IMR-90 (cell line): Measurements from ENCODE around the gene CD40LG. TPM values are rescaled to one million over a fixed set of nuclear protein-coding genes. Genes with fewer than 3 reads are reported as not detected.

Source experiments
- ATAC-seq: fragments of 200-7000 bp; cut with Tn5 transposase; 2 replicates; pipeline ENCODE4 v1.9.1; 2020; ENCODE audit warnings: low read depth, mild to moderate bottlenecking, moderate library complexity
- BruUV-seq: library from RNA; stranded (reverse); fragments of 400-500 nt; replicated peaks from 2 replicates; lab custom pipeline; 2021; lab: Mats Ljungman, UMichigan
- CTCF ChIA-PET: fragments of 300-600 bp; formaldehyde crosslinking; extraction: SDS; loops from one replicate; lab custom pipeline; 2021; ENCODE audit warnings: antibody characterized with exemption; lab: Yijun Ruan, JAX
- POLR2A ChIA-PET: fragments of 300-600 bp; sonication (Branson Sonifier 250); formaldehyde crosslinking; loops from one replicate; lab custom pipeline; 2022; ENCODE audit warnings: antibody characterized with exemption; ENCODE audit not compliant: unreplicated experiment; lab: Charles Lee
- DNase-seq: peaks from one replicate; pipeline ENCODE4 v3.0.0; 2013
- H2AFZ ChIP-seq: replicated peaks from 2 replicates; pipeline ENCODE3; 2013; ENCODE audit warnings: low read length, mild to moderate bottlenecking; ENCODE audit not compliant: poor library complexity
- H2AK5ac ChIP-seq: 2 replicates; pipeline ENCODE4 v1.6.1; 2013; ENCODE audit warnings: low read depth, low read length, inconsistent platforms
- H2AK9ac ChIP-seq: replicated peaks from 2 replicates; pipeline ENCODE3; 2013; ENCODE audit warnings: mild to moderate bottlenecking, low read depth, low read length, moderate library complexity; ENCODE audit not compliant: poor library complexity
- H2BK120ac ChIP-seq: 2 replicates; pipeline ENCODE4 v1.6.1; 2013; ENCODE audit warnings: low read depth, low read length, inconsistent platforms
- H2BK15ac ChIP-seq: 3 replicates; pipeline ENCODE4 v1.6.1; 2013; ENCODE audit warnings: low read depth, low read length, inconsistent platforms
- H2BK20ac ChIP-seq: 2 replicates; pipeline ENCODE4 v1.6.1; 2013; ENCODE audit warnings: low read depth, mild to moderate bottlenecking, inconsistent platforms, low read length, moderate library complexity
- H2BK5ac ChIP-seq: 2 replicates; pipeline ENCODE4 v1.6.1; 2013; ENCODE audit warnings: mild to moderate bottlenecking, low read depth, low read length, inconsistent platforms; ENCODE audit not compliant: poor library complexity, severe bottlenecking
- H3K14ac ChIP-seq: replicated peaks from 2 replicates; pipeline ENCODE4 v1.6.1; 2013; ENCODE audit warnings: low read depth, low read length, inconsistent platforms
- H3K18ac ChIP-seq: 2 replicates; pipeline ENCODE4 v1.6.1; 2013; ENCODE audit warnings: low read depth, low read length, control low read depth
- H3K23ac ChIP-seq: 2 replicates; pipeline ENCODE4 v1.6.1; 2013; ENCODE audit warnings: low read depth, low read length, inconsistent platforms
- H3K27ac ChIP-seq: 2 replicates; pipeline ENCODE4 v1.5.1; 2013; ENCODE audit warnings: mild to moderate bottlenecking, control low read depth, low read length; ENCODE audit not compliant: insufficient read depth
- H3K27me3 ChIP-seq: 2 replicates; pipeline ENCODE4 v1.6.1; 2013; ENCODE audit warnings: low read length; ENCODE audit not compliant: control insufficient read depth, insufficient read depth
- H3K36me3 ChIP-seq: 2 replicates; pipeline ENCODE4 v1.6.1; 2013; ENCODE audit warnings: low read length, mixed read lengths; ENCODE audit not compliant: control insufficient read depth, insufficient read depth
- H3K4ac ChIP-seq: 2 replicates; pipeline ENCODE4 v1.6.1; 2013; ENCODE audit warnings: low read depth, low read length, inconsistent platforms
- H3K4me1 ChIP-seq: 2 replicates; pipeline ENCODE4 v1.6.1; 2013; ENCODE audit warnings: low read length, mixed read lengths; ENCODE audit not compliant: control insufficient read depth, insufficient read depth
- H3K4me2 ChIP-seq: 2 replicates; pipeline ENCODE4 v1.6.1; 2013; ENCODE audit warnings: low read depth, mild to moderate bottlenecking, control low read depth, low read length, moderate library complexity
- H3K4me3 ChIP-seq: 2 replicates; pipeline ENCODE4 v1.5.1; 2013; ENCODE audit warnings: low read depth, mild to moderate bottlenecking, control low read depth, low read length, moderate library complexity; ENCODE audit not compliant: insufficient read depth
- H3K56ac ChIP-seq: 2 replicates; pipeline ENCODE4 v1.6.1; 2013; ENCODE audit warnings: low read length, inconsistent platforms; ENCODE audit not compliant: insufficient read depth; ENCODE audit errors: extremely low read depth
- H3K79me1 ChIP-seq, 2 experiments: 2 replicates each; pipeline ENCODE4 v1.6.1; 2013; ENCODE audit warnings: low read length in 2 of 2, inconsistent platforms in 1 of 2, low read depth in 1 of 2
- H3K9ac ChIP-seq: 2 replicates; pipeline ENCODE4 v1.6.1; 2013; ENCODE audit warnings: low read depth, low read length, control low read depth
- H3K9me1 ChIP-seq: 2 replicates; pipeline ENCODE4 v1.6.1; 2013; ENCODE audit warnings: low read length, inconsistent platforms; ENCODE audit not compliant: insufficient read depth
- H3K9me3 ChIP-seq: 2 replicates; pipeline ENCODE4 v1.6.1; 2013; ENCODE audit warnings: low read length; ENCODE audit not compliant: control insufficient read depth, insufficient read depth
- H4K20me1 ChIP-seq: 2 replicates; pipeline ENCODE4 v1.6.1; 2013; ENCODE audit warnings: low read length, inconsistent platforms; ENCODE audit not compliant: insufficient read depth
- H4K5ac ChIP-seq: 2 replicates; pipeline ENCODE4 v1.6.1; 2013; ENCODE audit warnings: mild to moderate bottlenecking, low read depth, low read length, control low read depth
- H4K8ac ChIP-seq, 2 experiments: 2 replicates each; pipeline ENCODE4 v1.6.1; 2013; ENCODE audit warnings: low read depth in 2 of 2, low read length in 2 of 2, control low read depth in 1 of 2, inconsistent platforms in 1 of 2
- H4K91ac ChIP-seq: 2 replicates; pipeline ENCODE4 v1.6.1; 2013; ENCODE audit warnings: low read depth, low read length, inconsistent platforms; ENCODE audit not compliant: insufficient read depth
- BHLHE40 ChIP-seq: fragments of 150-350 bp; IDR thresholded peaks from 2 replicates; pipeline ENCODE4 v1.6.1; 2016; ENCODE audit warnings: mild to moderate bottlenecking, low read depth, low read length
- CEBPB ChIP-seq: IDR thresholded peaks from 2 replicates; pipeline ENCODE4 v1.6.1; 2012; ENCODE audit warnings: low read depth, low read length, improper control_type of control experiment
- CHD1 ChIP-seq: IDR thresholded peaks from 2 replicates; pipeline ENCODE4 v1.6.1; 2012; ENCODE audit warnings: low read depth, low read length, improper control_type of control experiment
- CTCF ChIP-seq: conservative IDR thresholded peaks from 2 replicates; pipeline ENCODE4 v1.5.1; 2012; ENCODE audit warnings: mild to moderate bottlenecking, low read depth, low read length, improper control_type of control experiment
- ELK1 ChIP-seq: fragments of 150-350 bp; IDR thresholded peaks from 2 replicates; pipeline ENCODE4 v1.6.1; 2016; ENCODE audit warnings: low read depth, mild to moderate bottlenecking, low read length, moderate library complexity, borderline replicate concordance
- FOS ChIP-seq: fragments of 150-350 bp; IDR thresholded peaks from 2 replicates; pipeline ENCODE4 v1.6.1; 2016; ENCODE audit warnings: low read depth, low read length
- MAFK ChIP-seq: IDR thresholded peaks from 2 replicates; pipeline ENCODE4 v1.6.1; 2012; ENCODE audit warnings: low read depth, low read length, improper control_type of control experiment
- MAZ ChIP-seq: IDR thresholded peaks from 2 replicates; pipeline ENCODE4 v1.6.1; 2012; ENCODE audit warnings: low read depth, mild to moderate bottlenecking, low read length, improper control_type of control experiment, moderate library complexity, borderline replicate concordance
- MXI1 ChIP-seq: IDR thresholded peaks from 2 replicates; pipeline ENCODE4 v1.6.1; 2012; ENCODE audit warnings: low read depth, mild to moderate bottlenecking, low read length, moderate library complexity, borderline replicate concordance
- NFE2L2 ChIP-seq: fragments of 150-350 bp; IDR thresholded peaks from 2 replicates; pipeline ENCODE4 v1.6.1; 2016; ENCODE audit warnings: low read depth, mild to moderate bottlenecking, low read length
- POLR2A ChIP-seq: IDR thresholded peaks from 2 replicates; pipeline ENCODE4 v1.6.1; 2012; ENCODE audit warnings: mild to moderate bottlenecking, low read depth, low read length
- RAD21 ChIP-seq: IDR thresholded peaks from 2 replicates; pipeline ENCODE4 v1.6.1; 2012; ENCODE audit warnings: low read length, improper control_type of control experiment
- RCOR1 ChIP-seq: IDR thresholded peaks from 2 replicates; pipeline ENCODE4 v1.6.1; 2012; ENCODE audit warnings: mild to moderate bottlenecking, low read length, improper control_type of control experiment; ENCODE audit not compliant: insufficient replicate concordance
- RFX5 ChIP-seq: IDR thresholded peaks from 2 replicates; pipeline ENCODE4 v1.8.0; 2012; ENCODE audit warnings: low read depth, mild to moderate bottlenecking, low read length, moderate library complexity
- SMC3 ChIP-seq: fragments of 150-350 bp; IDR thresholded peaks from 2 replicates; pipeline ENCODE4 v1.6.1; 2016; ENCODE audit warnings: low read depth, mild to moderate bottlenecking, antibody characterized with exemption, low read length, moderate library complexity
- USF2 ChIP-seq: fragments of 150-350 bp; IDR thresholded peaks from 2 replicates; pipeline ENCODE4 v1.6.1; 2017; ENCODE audit warnings: mild to moderate bottlenecking, antibody characterized with exemption, low read length, low read depth
- WGBS, 2 experiments: methylation state at CpG; one replicate each; pipeline versions ENCODE4 v1.1.5 to v1.1.7; 2013; ENCODE audit warnings: missing lambda C conversion rate in 2 of 2; ENCODE audit not compliant: insufficient read length in 1 of 2; ENCODE audit errors: extremely low coverage in 2 of 2; 5-methylcytosine and 5-hydroxymethylcytosine counted together
- dilution Hi-C: fragments of 300-500 bp; cut with HindIII; formaldehyde crosslinking; loops from one replicate; pipeline ENCODE4 v1.14.3; 2018; ENCODE audit warnings: low sequenced_read_pairs; ENCODE audit not compliant: unreplicated experiment
- in situ Hi-C: fragments of 300-500 bp; cut with MboI; formaldehyde crosslinking; loops from 3 replicates; pipeline ENCODE4 v1.14.3; 2019; ENCODE audit warnings: low sequenced_read_pairs, inconsistent platforms, mixed read lengths
- intact Hi-C: fragments of 100-400 bp; cut with micrococcal nuclease; formaldehyde crosslinking; loops from 2 replicates; pipeline ENCODE4 v1.10.0; 2022
- polyA plus RNA-seq, 3 experiments: library from polyadenylated mRNA; depleted of rRNA; stranded (reverse); fragments of >200 nt; gene quantifications; 2 replicates each; pipeline ENCODE4 v1.2.3, GENCODE V29; 2012; ENCODE audit warnings: low replicate concordance in 1 of 3
- total RNA-seq: library from RNA; depleted of rRNA; stranded (reverse); fragments of >200 nt; gene quantifications from 2 replicates; pipeline ENCODE4 v1.2.3, GENCODE V29; 2012

CD40LG gene
- total and polyA plus RNA-seq, 2 of the 4 experiments (the other 2 are of a cell fraction), result not detected

- Histone ChIP-seq H3K23ac (no peak overlapping the region), H3K4me2 (no peak overlapping the region), H2BK5ac (no peak overlapping the region), H2AK9ac (no peak overlapping the region), H3K4me1 (no peaks in the 10 kb centered on the region), H3K4ac (no peak overlapping the region), H4K5ac (no peak overlapping the region), H2BK20ac (no peak overlapping the region), H3K18ac (no peak overlapping the region), H3K27me3 (peaks cover 2% of the 10 kb centered on the region; the same call in 1 of the 2 replicates), H4K20me1 (no peaks in the 10 kb centered on the region), H2AFZ (no peak overlapping the region), H3K4me3 (no peak overlapping the region), H2BK120ac (no peak overlapping the region), H3K9ac (no peak overlapping the region), H3K79me1 (no peaks in the 10 kb centered on the region), H3K56ac (no peak overlapping the region), H3K36me3 (no peaks in the 10 kb centered on the region), H3K9me1 (no peaks in the 10 kb centered on the region), H4K8ac (no peak overlapping the region), H2AK5ac (no peak overlapping the region), H3K9me3 (no peaks in the 10 kb centered on the region), H3K14ac (no peak overlapping the region), H3K27ac (no peak overlapping the region), H4K91ac (no peak overlapping the region), H2BK15ac (no peak overlapping the region)
- intact Hi-C loops, result no loop called here
- DNase-seq (no peak), ATAC-seq (no peak)
- WGBS, 2 experiments, result no CpG with 5 or more reads among the region's 1 CpG
- dilution Hi-C loops, result no loop called here
- TF ChIP-seq NFE2L2 (no peak), CHD1 (no peak), FOS (no peak), POLR2A (no peak), SMC3 (no peak), RAD21 (no peak), BHLHE40 (no peak), RFX5 (no peak), ELK1 (no peak), RCOR1 (no peak), CTCF (no peak), MXI1 (no peak), MAFK (no peak), USF2 (no peak), MAZ (no peak), CEBPB (no peak)
- no TSS peak for BruUV-seq
- in situ Hi-C loops, result no loop called here
- CTCF ChIA-PET, result no interaction called here
- POLR2A ChIA-PET, result no interaction called here
These were observed 4.7 kb upstream of the CD40LG start for GRCh38 chrX:136643243-136643642.
